ENCODE data around the gene SERPINA4. TPM values are rescaled to one million over a fixed set of nuclear protein-coding genes. Genes with fewer than 3 reads are reported as not detected.

SERPINA4 gene
- not detected in 2 replicates for total RNA-seq (2014; rRNA removed; shearing (Covaris generic))
- polyA plus RNA-seq (2014; cell fraction: nucleus; rRNA removed), result not detected in 2 replicates

GRCh38 chr14:94560751-94561655 lies at the start of gene SERPINA4:
Gene SERPINA4 (plus strand): TSS chr14:94561442. CDS start chr14:94563483, 2,041 bp downstream.
- DNase-seq (ENCODE audit: extremely low read depth, low read depth), result no peak

GRCh38 chr14:94514351-94514750 lies 46.9 kb upstream of the SERPINA4 start:
- no peak for DNase-seq (ENCODE audit: extremely low read depth, low read depth)

GRCh38 chr14:94515426-94515825 lies 45.8 kb upstream of the SERPINA4 start:
- no peak for DNase-seq (ENCODE audit: extremely low read depth, low read depth)

GRCh38 chr14:94515856-94516255 lies 45.4 kb upstream of the SERPINA4 start:
- DNase-seq (ENCODE audit: extremely low read depth, low read depth), result no peak

- no peak for DNase-seq (ENCODE audit: extremely low read depth, low read depth)
Measured at GRCh38 chr14:94517248-94517640, 44.0 kb upstream of the SERPINA4 start.

GRCh38 chr14:94517641-94518257 lies 43.5 kb upstream of the SERPINA4 start:
- DNase-seq (ENCODE audit: extremely low read depth, low read depth), result no peak

GRCh38 chr14:94521375-94522114 lies 39.7 kb upstream of the SERPINA4 start:
- DNase-seq (ENCODE audit: extremely low read depth, low read depth), result no peak

- DNase-seq (ENCODE audit: extremely low read depth, low read depth), result no peak
Measured at GRCh38 chr14:94522115-94522724, 39.0 kb upstream of the SERPINA4 start.

- DNase-seq (ENCODE audit: extremely low read depth, low read depth), result no peak
Measured at GRCh38 chr14:94523265-94523664, 38.0 kb upstream of the SERPINA4 start.

GRCh38 chr14:94524093-94524492 lies 37.1 kb upstream of the SERPINA4 start:
- DNase-seq (ENCODE audit: extremely low read depth, low read depth), result no peak

- DNase-seq (ENCODE audit: extremely low read depth, low read depth), result no peak
Measured at GRCh38 chr14:94531187-94531586, 30.1 kb upstream of the SERPINA4 start.

- no peak for DNase-seq (ENCODE audit: extremely low read depth, low read depth)
Measured at GRCh38 chr14:94532447-94532846, 28.8 kb upstream of the SERPINA4 start.

- no peak for DNase-seq (ENCODE audit: extremely low read depth, low read depth)
Measured at GRCh38 chr14:94535506-94535905, 25.7 kb upstream of the SERPINA4 start.

GRCh38 chr14:94536836-94537235 lies 24.4 kb upstream of the SERPINA4 start:
- DNase-seq (ENCODE audit: extremely low read depth, low read depth), result no peak

- DNase-seq (ENCODE audit: extremely low read depth, low read depth), result no peak
Measured at GRCh38 chr14:94538070-94538740, 23.0 kb upstream of the SERPINA4 start.

- DNase-seq (ENCODE audit: extremely low read depth, low read depth), result no peak
Measured at GRCh38 chr14:94539181-94539580, 22.1 kb upstream of the SERPINA4 start.

- DNase-seq (ENCODE audit: extremely low read depth, low read depth), result no peak
Measured at GRCh38 chr14:94540031-94540794, 21.0 kb upstream of the SERPINA4 start.

GRCh38 chr14:94541234-94541975 lies 19.8 kb upstream of the SERPINA4 start:
- no peak for DNase-seq (ENCODE audit: extremely low read depth, low read depth)

All from NCI-H460 (cell line).